ENCODE results near the gene SDK1.

GRCh38 chr7:4010923-4011656, 710.0 kb downstream of the SDK1 start:
- TF ChIP-seq EZH2 (IDR thresholded peaks at IDR 0.05; ENCODE audit: insufficient read depth, poor library complexity, severe bottlenecking) (no peak), EZH2phosphoT487 (IDR thresholded peaks at IDR 0.05; ENCODE audit: insufficient read depth, low read depth) (no peak)

All from GM23248 (cell line).